Astrocyte of the cerebellum (primary cell): ENCODE measurements around the gene TM4SF20.

ENCODE experiments used
- DNase-seq: peaks from one replicate; pipeline ENCODE4 v3.0.0-alpha.2; 2011; ENCODE audit warnings: low read depth
- H3K4me3 ChIP-seq: 2 replicates; pipeline ENCODE4 v1.5.1; 2011; ENCODE audit warnings: mild to moderate bottlenecking, low read depth, low read length, moderate library complexity
- CTCF ChIP-seq: IDR thresholded peaks from 2 replicates; pipeline ENCODE4 v1.5.1; 2012; ENCODE audit warnings: low read length, low read depth, moderate library complexity, mild to moderate bottlenecking; ENCODE audit errors: missing control alignments
- in situ Hi-C: cut with HindIII; loops from 2 replicates; pipeline ENCODE4 v1.10.0; 2017; ENCODE audit warnings: low sequenced_read_pairs

The TM4SF20 gene

GRCh38 chr2:227410191-227410590 lies 31.1 kb upstream of the TM4SF20 start:
- no peak overlapping the region for H3K4me3 ChIP-seq
- in situ Hi-C loops: no loop called here
- TF ChIP-seq CTCF: no peak
- no peak for DNase-seq

GRCh38 chr2:227407591-227408151 lies 28.6 kb upstream of the TM4SF20 start:
- no peak for DNase-seq
- TF ChIP-seq CTCF: no peak

GRCh38 chr2:227406177-227407031 lies 27.3 kb upstream of the TM4SF20 start:
- in situ Hi-C loops: no loop called here
- peak; percentile 99 for DNase-seq
- no peak overlapping the region for H3K4me3 ChIP-seq
- peak; percentile 79 for TF ChIP-seq CTCF

More at GRCh38 chr2:227407591-227408151, 28.6 kb upstream of the TM4SF20 start:
- in situ Hi-C loops: no loop called here
- H3K4me3 ChIP-seq: no peak overlapping the region

- no peak overlapping the region for H3K4me3 ChIP-seq
- no peak for TF ChIP-seq CTCF
- in situ Hi-C loops: no loop called here
- no peak for DNase-seq
Measured at GRCh38 chr2:227404585-227405271, 25.6 kb upstream of the TM4SF20 start.

- in situ Hi-C loops: no loop called here
- H3K4me3 ChIP-seq: no peak overlapping the region
- TF ChIP-seq CTCF: no peak
- no peak for DNase-seq
Measured at GRCh38 chr2:227402959-227403358, 23.9 kb upstream of the TM4SF20 start.

GRCh38 chr2:227402321-227402720 lies 23.2 kb upstream of the TM4SF20 start:
- DNase-seq: no peak
- in situ Hi-C loops: no loop called here
- TF ChIP-seq CTCF: no peak
- no peak overlapping the region for H3K4me3 ChIP-seq
